AG09309 (cell line): ENCODE results near the gene CST9.
"Not testable (repeated sequence)": the region's sequence is repeated elsewhere in the genome, so short reads cannot be mapped to it uniquely, and the experiment has no call there.

Experiments
- DNase-seq: peaks from one replicate; pipeline ENCODE4 v3.0.0-alpha.2; 2010; ENCODE audit warnings: low read depth
- H3K4me3 ChIP-seq: 2 replicates; pipeline ENCODE4 v1.5.1; 2011; ENCODE audit warnings: mild to moderate bottlenecking, low read depth, low read length, moderate library complexity; ENCODE audit not compliant: control insufficient read depth
- TF ChIP-seq, protein P1 (sequence below): IDR thresholded peaks from 2 replicates; pipeline ENCODE4 v1.5.1; 2011; ENCODE audit warnings: mild to moderate bottlenecking, low read depth, low read length, inconsistent platforms; ENCODE audit not compliant: insufficient read depth, control insufficient read depth; ENCODE audit errors: missing control alignments

Gene CST9

DNA sequence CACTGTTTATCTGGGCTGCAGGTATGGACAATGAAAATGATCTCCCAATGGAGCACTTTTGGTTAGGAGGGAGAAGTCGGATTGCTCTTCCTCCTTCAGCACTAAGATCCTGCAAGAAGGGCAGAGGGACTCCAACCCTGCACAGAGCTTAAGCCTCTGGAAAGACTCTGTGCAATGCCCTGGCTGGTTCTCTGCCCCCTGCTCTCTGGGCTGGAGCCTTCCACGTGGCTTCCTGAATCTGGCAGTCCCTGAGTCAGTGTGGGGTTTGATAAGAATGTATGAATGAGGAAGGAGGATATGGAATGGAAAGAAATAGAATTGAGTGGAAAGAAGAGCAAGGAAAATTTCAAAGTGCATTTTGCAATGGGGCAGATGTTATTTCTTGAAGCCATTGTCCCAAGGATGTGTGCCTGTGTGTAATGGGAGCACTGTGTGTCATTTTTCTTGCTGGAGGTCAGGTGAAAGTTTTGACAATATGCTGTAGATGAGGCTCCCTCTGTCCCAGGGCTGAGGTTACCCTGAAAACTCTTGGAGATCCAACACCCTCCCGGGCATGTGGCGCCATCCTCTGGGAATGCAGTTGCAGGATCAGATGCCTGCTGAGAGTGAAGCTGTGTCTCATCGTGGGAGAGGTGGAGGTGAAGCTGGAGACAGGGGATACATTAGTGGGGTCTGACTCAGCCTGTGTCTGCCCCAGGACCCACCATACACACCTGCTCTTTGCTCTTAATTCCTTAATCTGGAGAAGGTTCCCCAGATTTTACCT is 21.1 kb downstream of the CST9 start:
- no peak for DNase-seq
- TF ChIP-seq, protein P1, sequence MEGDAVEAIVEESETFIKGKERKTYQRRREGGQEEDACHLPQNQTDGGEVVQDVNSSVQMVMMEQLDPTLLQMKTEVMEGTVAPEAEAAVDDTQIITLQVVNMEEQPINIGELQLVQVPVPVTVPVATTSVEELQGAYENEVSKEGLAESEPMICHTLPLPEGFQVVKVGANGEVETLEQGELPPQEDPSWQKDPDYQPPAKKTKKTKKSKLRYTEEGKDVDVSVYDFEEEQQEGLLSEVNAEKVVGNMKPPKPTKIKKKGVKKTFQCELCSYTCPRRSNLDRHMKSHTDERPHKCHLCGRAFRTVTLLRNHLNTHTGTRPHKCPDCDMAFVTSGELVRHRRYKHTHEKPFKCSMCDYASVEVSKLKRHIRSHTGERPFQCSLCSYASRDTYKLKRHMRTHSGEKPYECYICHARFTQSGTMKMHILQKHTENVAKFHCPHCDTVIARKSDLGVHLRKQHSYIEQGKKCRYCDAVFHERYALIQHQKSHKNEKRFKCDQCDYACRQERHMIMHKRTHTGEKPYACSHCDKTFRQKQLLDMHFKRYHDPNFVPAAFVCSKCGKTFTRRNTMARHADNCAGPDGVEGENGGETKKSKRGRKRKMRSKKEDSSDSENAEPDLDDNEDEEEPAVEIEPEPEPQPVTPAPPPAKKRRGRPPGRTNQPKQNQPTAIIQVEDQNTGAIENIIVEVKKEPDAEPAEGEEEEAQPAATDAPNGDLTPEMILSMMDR = no peak
- no peak overlapping the region for H3K4me3 ChIP-seq

DNA sequence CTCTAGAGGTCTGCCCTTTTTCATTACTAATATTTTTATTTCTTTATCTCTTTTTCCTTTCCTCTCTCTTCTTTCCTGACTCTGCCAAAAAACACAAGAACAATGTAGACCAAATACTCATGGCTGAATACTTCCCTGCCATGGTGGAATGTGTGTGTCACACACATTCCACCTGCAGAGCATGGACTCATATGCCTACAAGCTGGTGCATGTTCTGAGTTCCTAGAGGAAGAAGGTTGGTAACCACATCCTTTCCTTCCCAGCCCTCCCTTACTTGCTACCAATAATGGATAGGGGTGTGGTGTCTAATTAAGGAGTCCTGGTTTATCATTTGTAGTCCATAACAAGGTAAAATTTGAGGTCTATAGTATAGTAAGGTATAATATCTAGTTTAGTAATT is 22.2 kb downstream of the CST9 start:
- TF ChIP-seq, protein P1 = no peak
- DNase-seq = no peak
- H3K4me3 ChIP-seq = no peak overlapping the region

DNA sequence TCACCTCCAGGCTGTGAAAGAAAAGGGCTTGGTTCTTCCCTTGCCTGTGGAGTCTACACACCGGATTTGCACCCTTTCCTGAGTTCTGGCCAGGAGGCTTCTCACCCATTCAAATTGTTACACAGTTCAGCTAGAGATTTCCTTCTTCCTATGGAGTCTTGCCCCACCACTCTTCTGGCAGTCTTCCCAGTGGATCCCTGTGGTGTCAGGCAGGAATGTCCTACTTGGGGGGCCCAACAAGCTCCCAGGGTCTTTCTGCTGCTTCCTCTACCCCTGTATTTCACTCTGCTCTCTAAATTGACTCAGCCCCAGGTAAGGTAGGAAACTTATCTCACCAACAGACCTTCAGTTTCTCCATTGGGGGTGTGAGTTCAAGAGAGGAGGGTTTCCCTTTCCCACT is 23.4 kb downstream of the CST9 start:
- H3K4me3 ChIP-seq = no peak overlapping the region
- TF ChIP-seq, protein P1 = no peak
- no peak for DNase-seq

DNA sequence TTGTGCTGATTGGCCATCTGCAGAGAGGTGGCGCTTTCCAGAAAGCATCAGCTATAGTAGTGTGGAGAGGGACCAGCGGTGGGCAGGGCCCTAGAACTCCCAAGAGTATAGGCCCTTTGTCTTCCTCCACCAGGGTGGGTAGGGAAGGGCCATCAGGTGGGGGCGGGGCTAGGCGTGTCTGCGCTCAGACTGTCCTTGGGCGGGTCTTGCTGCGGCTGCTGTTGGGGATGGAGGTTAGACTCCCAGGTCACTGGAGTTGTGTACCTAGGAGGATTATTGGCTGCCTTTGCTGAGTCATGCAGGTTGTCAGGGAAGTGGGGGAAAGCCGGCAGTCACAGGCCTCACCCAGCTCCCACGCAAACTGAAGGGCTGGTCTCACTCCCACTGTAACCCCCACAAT is 23.9 kb downstream of the CST9 start:
- not testable (repeated sequence) for DNase-seq, H3K4me3 ChIP-seq

DNA sequence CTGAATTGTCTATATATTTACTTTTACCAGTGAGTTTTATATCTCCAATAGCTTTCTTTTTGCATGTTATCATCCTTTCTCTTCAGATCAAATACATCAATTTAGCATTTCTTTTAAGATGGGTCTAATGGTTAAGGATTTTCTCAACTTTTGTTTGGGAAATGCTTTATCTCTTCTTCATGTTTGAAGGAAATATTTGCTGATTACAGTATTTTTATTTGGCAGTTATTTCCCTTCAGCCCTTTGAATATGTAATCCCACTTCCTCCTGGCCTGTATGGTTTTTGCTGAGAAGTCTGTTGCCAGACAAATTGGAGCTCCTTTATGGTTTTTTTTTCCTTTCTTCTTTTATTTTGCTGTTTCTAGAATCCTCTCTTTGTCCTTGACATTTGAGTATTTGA is 30.7 kb downstream of the CST9 start:
- TF ChIP-seq, protein P1 = no peak
- H3K4me3 ChIP-seq = no peak overlapping the region
- DNase-seq = no peak

DNA sequence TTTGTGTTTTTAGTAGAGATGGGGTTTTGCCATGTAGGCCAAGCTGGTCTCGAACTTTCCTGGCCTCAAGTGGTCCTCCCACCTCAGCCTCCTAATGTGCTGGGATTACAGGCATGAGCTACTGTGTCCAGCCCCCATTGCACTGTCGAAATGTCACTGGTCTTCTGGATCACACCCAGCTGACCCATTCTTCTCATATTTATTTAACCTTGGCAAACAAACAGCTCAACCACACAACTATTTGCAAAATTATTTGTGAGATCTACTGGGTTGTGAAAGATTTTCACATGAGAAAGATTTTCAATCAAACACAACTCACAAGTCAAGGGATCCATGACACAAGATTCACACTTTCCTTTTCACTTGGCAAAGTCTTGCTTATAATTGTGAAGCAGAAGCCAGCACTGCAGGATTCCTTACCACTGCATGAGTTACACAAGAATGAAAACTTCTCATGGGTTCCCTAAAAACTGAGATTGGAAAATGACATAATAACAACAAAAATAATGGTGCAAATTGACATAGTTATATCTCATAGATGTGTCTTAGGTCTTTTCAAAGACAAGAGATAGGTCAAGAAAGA is 35.4 kb downstream of the CST9 start:
- TF ChIP-seq, protein P1 = no peak
- no peak overlapping the region for H3K4me3 ChIP-seq
- no peak for DNase-seq

DNA sequence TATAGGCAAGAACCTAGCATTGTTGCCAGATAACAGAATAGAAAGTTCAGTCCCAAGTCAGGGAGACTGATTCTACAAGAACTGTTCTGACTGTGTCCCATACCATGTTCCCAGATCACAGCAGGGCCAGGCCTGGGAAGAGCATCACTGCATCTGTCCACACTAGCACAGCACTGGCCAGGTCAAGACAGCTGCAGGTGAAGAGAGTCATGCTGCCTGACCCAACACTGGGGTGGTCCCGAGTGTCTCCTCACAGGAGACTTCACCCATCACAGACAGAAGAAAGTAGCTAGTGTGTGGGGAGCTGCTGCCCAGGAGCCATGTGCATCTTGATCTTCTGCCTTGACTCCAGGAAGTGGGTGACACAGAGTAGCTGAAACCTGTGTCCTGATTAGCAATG is 36.1 kb downstream of the CST9 start:
- TF ChIP-seq, protein P1 = no peak

More for the DNA sequence above, 36.1 kb downstream of the CST9 start:
- H3K4me3 ChIP-seq = no peak overlapping the region
- DNase-seq = no peak
